Chondrocyte (in vitro differentiated cells): ENCODE measurements around the gene CD74. TPM values are rescaled to one million over a fixed set of nuclear protein-coding genes. Genes with fewer than 3 reads are reported as not detected.
"Not testable (repeated sequence)": the region's sequence is repeated elsewhere in the genome, so short reads cannot be mapped to it uniquely, and the experiment has no call there.

Source experiments
- DNase-seq: peaks from one replicate; pipeline ENCODE4 v3.0.0; 2021; ENCODE audit warnings: mixed read lengths, low spot score
- H3K27ac Mint-ChIP-seq: one replicate; pipeline ENCODE4 v1.8.0; 2021; ENCODE audit warnings: mild to moderate bottlenecking, moderate library complexity, mixed read lengths; ENCODE audit not compliant: unreplicated experiment
- H3K27me3 Mint-ChIP-seq: 2 replicates; pipeline ENCODE4 v1.8.0; 2021; ENCODE audit warnings: low read depth, mixed read lengths
- H3K36me3 Mint-ChIP-seq: 2 replicates; pipeline ENCODE4 v1.8.0; 2021; ENCODE audit warnings: low read depth, mixed read lengths
- H3K4me1 Mint-ChIP-seq: 2 replicates; pipeline ENCODE4 v1.8.0; 2021; ENCODE audit warnings: low read depth, mild to moderate bottlenecking, mixed read lengths
- H3K4me3 Mint-ChIP-seq: one replicate; pipeline ENCODE4 v1.8.0; 2021; ENCODE audit warnings: mild to moderate bottlenecking, moderate library complexity, mixed read lengths; ENCODE audit not compliant: unreplicated experiment
- H3K9me3 Mint-ChIP-seq: 2 replicates; pipeline ENCODE4 v1.8.0; 2021; ENCODE audit warnings: low read depth, mixed read lengths
- total RNA-seq: library from RNA; stranded (reverse); gene quantifications from 3 replicates; pipeline ENCODE4 v1.2.1, GENCODE V29; 2021
- TF ChIP-seq, protein P1 (sequence below): fragments of 200-600 bp; sonication (generic); IDR thresholded peaks from 2 replicates; pipeline ENCODE4 v1.5.0; 2021; ENCODE audit warnings: antibody characterized with exemption, mild to moderate bottlenecking, moderate library complexity

Gene CD74
- total RNA-seq, 1 donor from 2014 or later, result not detected

DNA sequence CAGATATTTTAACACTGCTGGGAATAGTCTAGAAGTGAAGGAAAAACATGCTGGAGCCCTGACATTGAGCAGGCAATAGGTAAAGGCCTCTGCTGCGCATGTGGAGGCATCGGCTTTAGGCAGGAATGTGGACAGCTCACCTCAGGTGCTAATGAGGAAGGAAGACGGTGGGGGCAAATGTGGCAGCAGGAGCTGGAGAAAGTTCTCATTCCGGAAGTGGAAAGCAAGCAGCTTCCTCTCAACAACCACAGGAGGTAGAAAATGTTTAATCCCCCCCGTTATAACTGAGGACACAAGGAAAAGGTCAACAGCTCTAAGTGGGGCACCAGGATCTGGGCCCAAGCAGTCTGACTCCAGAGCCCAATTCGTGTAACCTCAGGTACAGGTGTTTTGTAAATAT lies 44.4 kb upstream of the CD74 start:
- TF ChIP-seq, protein P1, sequence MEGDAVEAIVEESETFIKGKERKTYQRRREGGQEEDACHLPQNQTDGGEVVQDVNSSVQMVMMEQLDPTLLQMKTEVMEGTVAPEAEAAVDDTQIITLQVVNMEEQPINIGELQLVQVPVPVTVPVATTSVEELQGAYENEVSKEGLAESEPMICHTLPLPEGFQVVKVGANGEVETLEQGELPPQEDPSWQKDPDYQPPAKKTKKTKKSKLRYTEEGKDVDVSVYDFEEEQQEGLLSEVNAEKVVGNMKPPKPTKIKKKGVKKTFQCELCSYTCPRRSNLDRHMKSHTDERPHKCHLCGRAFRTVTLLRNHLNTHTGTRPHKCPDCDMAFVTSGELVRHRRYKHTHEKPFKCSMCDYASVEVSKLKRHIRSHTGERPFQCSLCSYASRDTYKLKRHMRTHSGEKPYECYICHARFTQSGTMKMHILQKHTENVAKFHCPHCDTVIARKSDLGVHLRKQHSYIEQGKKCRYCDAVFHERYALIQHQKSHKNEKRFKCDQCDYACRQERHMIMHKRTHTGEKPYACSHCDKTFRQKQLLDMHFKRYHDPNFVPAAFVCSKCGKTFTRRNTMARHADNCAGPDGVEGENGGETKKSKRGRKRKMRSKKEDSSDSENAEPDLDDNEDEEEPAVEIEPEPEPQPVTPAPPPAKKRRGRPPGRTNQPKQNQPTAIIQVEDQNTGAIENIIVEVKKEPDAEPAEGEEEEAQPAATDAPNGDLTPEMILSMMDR, result no peak
- no peak overlapping the region for H3K27ac Mint-ChIP-seq
- H3K4me3 Mint-ChIP-seq, result no peak overlapping the region
- H3K4me1 Mint-ChIP-seq, result peaks cover 19% of the 10 kb centered on the region
- no peaks in the 10 kb centered on the region for H3K36me3 Mint-ChIP-seq
- no peaks in the 10 kb centered on the region for H3K27me3 Mint-ChIP-seq
- DNase-seq, result no peak
- H3K9me3 Mint-ChIP-seq, result no peaks in the 10 kb centered on the region

DNA sequence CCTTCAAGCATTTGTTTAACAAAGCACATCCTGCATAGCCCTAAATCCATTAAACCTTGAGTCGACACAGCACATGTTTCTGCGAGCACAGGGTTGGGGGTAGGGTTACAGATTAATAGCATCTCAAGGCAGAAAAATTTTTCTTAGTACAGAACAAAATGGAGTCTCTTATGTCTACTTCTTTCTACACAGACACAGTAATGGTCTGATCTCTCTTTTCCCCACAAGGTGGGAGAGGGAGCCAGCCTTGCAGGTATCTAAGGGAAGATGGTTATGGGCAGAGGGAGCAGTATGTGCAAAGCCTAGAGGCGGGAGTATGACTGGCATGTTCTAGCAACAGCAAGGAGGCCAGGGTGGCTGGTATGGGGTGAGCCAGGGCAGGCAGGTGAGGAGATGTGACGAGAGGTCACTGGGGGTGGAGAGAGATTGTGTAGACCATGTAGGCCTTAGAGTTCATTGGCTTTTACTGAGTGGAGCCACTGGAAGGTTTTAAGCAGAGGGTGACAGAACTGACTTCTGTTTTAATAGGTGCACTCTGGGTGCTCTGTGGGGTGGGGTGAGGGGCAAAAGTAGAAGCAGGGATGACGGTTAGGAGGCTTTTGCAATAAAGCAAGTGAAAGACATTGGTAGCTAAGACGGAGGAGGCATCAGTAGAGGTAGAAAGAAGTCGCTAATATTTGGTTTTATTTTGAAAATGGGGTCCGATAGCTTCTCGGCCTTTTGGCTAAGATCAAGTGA lies 42.0 kb upstream of the CD74 start:
- H3K4me3 Mint-ChIP-seq, result no peak overlapping the region
- peaks cover 3% of the 10 kb centered on the region for H3K9me3 Mint-ChIP-seq
- no peak for DNase-seq
- H3K27me3 Mint-ChIP-seq, result no peaks in the 10 kb centered on the region
- H3K36me3 Mint-ChIP-seq, result no peaks in the 10 kb centered on the region
- H3K27ac Mint-ChIP-seq, result no peak overlapping the region
- TF ChIP-seq, protein P1, result no peak
- H3K4me1 Mint-ChIP-seq, result peaks cover 9% of the 10 kb centered on the region

DNA sequence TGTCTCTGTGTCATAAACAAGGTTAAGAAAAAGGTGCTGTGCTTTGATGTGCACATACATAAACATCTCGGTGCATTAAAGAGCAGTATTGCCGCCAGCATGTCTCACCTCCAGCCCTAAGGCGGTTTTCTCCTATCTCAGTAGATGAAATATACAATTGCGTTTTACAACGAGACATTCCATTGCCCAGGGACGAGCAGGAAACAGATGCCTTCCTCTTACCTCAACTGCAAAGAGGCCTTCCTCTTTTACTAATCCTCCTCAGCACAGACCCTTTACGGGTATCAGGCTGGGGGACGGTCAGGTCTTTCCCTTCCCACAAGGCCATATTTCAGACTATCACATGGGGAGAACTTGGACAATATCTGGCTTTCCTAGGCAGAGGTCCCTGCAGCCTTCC lies 41.3 kb upstream of the CD74 start:
- not testable (repeated sequence) for H3K4me1 Mint-ChIP-seq, H3K27me3 Mint-ChIP-seq, H3K4me3 Mint-ChIP-seq, DNase-seq, H3K36me3 Mint-ChIP-seq, H3K9me3 Mint-ChIP-seq, H3K27ac Mint-ChIP-seq

DNA sequence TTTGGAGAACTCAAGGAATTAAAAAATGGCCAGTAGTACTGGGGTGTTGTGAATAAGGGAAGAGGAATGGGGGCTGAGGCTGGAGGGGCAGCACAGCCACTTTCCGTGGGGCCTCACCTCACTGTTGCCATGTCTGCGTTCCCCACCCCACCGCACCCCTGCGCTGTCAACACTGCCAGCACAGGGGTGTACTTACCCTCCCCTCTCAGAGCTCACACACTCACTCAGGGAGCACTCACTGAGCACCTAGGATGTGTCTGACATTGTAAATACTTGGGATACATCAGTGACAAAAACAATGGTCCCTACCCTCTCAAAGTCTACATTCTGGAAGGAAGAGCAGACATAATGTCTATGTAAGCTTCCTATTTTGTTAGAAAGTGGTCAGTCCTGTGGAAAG lies 40.2 kb upstream of the CD74 start:
- Mint-ChIP-seq H3K9me3 (peaks cover 3% of the 10 kb centered on the region), H3K27ac (no peak overlapping the region), H3K4me3 (no peak overlapping the region), H3K36me3 (peaks cover 8% of the 10 kb centered on the region), H3K4me1 (peaks cover 12% of the 10 kb centered on the region), H3K27me3 (no peaks in the 10 kb centered on the region)
- TF ChIP-seq, protein P1, result no peak
- no peak for DNase-seq

DNA sequence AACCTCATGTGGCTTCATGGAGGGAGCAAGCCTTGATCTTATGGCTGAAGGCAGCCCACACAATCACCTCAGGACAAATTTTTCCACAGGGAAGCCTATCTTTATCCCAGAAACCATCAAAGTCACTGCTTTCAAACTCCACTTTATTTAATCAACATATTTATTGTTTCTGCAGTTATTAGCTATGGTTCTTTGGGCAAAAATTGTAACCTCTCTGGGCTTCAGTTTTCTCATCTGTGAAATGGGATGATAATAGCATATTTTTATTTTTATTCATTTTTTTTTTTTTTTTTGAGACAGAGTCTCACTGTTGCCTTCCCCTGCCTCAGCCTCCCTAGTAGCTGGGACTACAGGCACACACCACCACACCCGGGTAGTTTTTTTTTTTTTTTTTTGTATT lies 38.9 kb upstream of the CD74 start:
- H3K36me3 Mint-ChIP-seq, result peaks cover 16% of the 10 kb centered on the region
- no peak overlapping the region for H3K27ac Mint-ChIP-seq
- TF ChIP-seq, protein P1, result no peak
- peaks cover 19% of the 10 kb centered on the region for H3K4me1 Mint-ChIP-seq
- H3K27me3 Mint-ChIP-seq, result no peaks in the 10 kb centered on the region
- DNase-seq, result no peak
- peaks cover 3% of the 10 kb centered on the region for H3K9me3 Mint-ChIP-seq
- no peak overlapping the region for H3K4me3 Mint-ChIP-seq
